GM21528 (cell line): ENCODE data around the gene IL20.
"Not testable (repeated sequence)": the region's sequence is repeated elsewhere in the genome, so short reads cannot be mapped to it uniquely, and the experiment has no call there.

Source experiments
- ATAC-seq: cut with Tn5 transposase; IDR thresholded peaks from one replicate; pipeline ENCODE4 v1.9.1; 2021; ENCODE audit warnings: mild to moderate bottlenecking, moderate library complexity; ENCODE audit not compliant: unreplicated experiment, low FRiP score

The IL20 gene

GRCh38 chr1:206841609-206842323, 23.7 kb upstream of the IL20 start:
- ATAC-seq, result no peak

GRCh38 chr1:206842854-206843253, 22.6 kb upstream of the IL20 start:
- no peak for ATAC-seq

- ATAC-seq, result no peak
These were observed 21.8 kb upstream of the IL20 start for GRCh38 chr1:206843626-206844025.

GRCh38 chr1:206846487-206846886, 18.9 kb upstream of the IL20 start:
- ATAC-seq, result no peak

- no peak for ATAC-seq
These were observed 18.0 kb upstream of the IL20 start for GRCh38 chr1:206847337-206847834.

- no peak for ATAC-seq
These were observed 17.5 kb upstream of the IL20 start for GRCh38 chr1:206847946-206848345.

- ATAC-seq, result no peak
These were observed 15.0 kb upstream of the IL20 start for GRCh38 chr1:206850401-206850800.

- no peak for ATAC-seq
These were observed 13.9 kb upstream of the IL20 start for GRCh38 chr1:206851341-206852010.

- ATAC-seq, result not testable (repeated sequence)
These were observed 12.8 kb upstream of the IL20 start for GRCh38 chr1:206852662-206853061.

- not testable (repeated sequence) for ATAC-seq
These were observed 11.7 kb upstream of the IL20 start for GRCh38 chr1:206853696-206854095.

- ATAC-seq, result no peak
These were observed 10.9 kb upstream of the IL20 start for GRCh38 chr1:206854401-206855129.

- ATAC-seq, result no peak
These were observed 9.6 kb upstream of the IL20 start for GRCh38 chr1:206855859-206856258.

- no peak for ATAC-seq
These were observed 8.6 kb upstream of the IL20 start for GRCh38 chr1:206856674-206857464.

- no peak for ATAC-seq
These were observed 6.3 kb upstream of the IL20 start for GRCh38 chr1:206859082-206859521.

- no peak for ATAC-seq
These were observed 5.3 kb upstream of the IL20 start for GRCh38 chr1:206860165-206860564.

GRCh38 chr1:206863266-206863665, 2.2 kb upstream of the IL20 start:
- no peak for ATAC-seq

GRCh38 chr1:206866062-206866461, 639 bp downstream of the IL20 start:
- ATAC-seq, result no peak

GRCh38 chr1:206867239-206867638, 1.8 kb downstream of the IL20 start:
- no peak for ATAC-seq

GRCh38 chr1:206867716-206868115, 2.3 kb downstream of the IL20 start:
- ATAC-seq, result no peak

GRCh38 chr1:206868264-206868663, 2.8 kb downstream of the IL20 start:
- ATAC-seq, result no peak
